GM12873 (cell line): ENCODE measurements around the gene CHST14.

Source experiments
- CTCF ChIP-seq: IDR thresholded peaks from 2 replicates; pipeline ENCODE4 v1.5.1; 2012; ENCODE audit warnings: low read depth, mild to moderate bottlenecking, moderate library complexity, low read length, control low read depth; ENCODE audit not compliant: insufficient read depth; ENCODE audit errors: missing control alignments

The CHST14 gene

DNA sequence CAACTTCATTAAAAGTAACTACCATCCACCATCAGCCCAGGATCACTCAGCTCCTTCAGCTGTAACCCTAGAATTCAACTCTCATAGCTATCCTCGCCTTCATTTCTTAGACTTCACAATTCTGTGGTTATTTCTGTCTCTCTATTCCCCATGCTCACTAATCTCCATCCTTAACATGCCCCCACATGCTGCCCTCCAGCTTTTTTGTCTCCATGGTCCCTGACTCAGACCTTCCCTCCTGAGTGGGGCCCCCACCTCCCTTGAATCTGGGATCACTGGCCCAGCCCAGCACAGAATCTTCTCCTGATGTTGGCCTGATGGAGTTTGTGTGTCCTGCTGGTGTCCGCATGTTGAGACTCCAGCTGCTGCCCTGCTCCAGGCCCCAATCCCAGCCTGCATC lies 41.7 kb downstream of the CHST14 start:
- TF ChIP-seq CTCF, result no peak

DNA sequence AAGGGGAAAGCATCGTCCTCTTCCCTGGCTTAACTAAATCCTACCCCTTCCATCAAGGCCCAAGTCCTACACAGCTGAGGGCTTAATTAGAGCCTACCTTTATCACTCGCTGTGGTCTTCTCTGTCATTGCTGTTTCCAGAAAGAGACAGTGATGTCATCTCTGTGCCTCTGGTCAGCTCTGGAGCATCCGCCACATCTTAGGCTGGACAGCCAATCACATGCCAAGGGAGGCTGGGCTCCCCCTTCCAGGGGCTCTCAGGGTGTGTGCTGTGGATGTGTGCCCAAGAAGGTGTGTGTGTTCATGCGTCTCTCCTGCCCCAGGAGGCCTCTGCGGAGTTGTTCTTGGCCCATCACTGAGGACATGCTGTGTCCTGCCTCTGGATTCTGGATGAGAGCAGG lies 42.8 kb downstream of the CHST14 start:
- TF ChIP-seq CTCF, result no peak

DNA sequence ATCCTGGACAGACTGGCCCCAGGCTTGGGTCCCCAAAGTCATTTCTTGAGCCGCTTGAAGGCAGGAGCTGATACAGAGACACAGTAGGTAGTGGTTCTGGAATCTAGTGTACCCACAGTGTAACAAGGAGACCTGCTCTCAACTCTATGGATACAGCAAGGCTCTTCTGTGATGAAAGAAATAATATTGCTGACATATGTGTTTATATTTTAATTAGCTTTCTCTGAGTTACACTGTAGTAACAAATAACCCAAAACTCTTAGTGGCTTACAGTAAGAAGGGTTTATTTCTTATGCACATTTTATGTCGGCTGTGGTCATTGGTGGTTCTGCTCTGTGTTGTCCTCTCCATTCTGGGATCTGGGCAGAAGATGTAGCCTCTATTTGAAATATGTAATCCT lies 45.5 kb downstream of the CHST14 start:
- no peak for TF ChIP-seq CTCF
